ENCODE measurements around the gene KIF18B.

KIF18B gene

DNA sequence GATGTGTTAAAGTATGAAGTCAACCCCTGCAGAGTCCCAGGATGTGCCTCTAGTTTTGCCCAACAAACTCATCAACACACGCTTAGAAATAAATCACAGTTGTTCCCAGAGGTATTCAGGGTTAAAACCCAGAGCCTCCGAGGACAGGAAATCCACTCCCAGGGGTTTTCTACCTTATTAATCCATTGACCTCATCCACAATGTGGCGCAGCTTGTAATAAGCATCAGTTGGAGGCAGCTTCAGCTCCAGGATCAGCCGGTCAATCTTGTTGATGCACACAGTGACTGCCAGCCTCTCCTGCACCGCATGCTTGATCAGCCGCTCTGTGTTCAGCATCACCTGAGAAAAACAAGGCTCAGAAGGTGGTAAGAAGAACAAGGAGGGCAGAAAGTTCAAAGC, 71.8 kb downstream of the KIF18B start:
- no peak for DNase-seq (ENCODE audit: low spot score)
